ENCODE measurements around the gene PLXNA2.

Gene PLXNA2

DNA sequence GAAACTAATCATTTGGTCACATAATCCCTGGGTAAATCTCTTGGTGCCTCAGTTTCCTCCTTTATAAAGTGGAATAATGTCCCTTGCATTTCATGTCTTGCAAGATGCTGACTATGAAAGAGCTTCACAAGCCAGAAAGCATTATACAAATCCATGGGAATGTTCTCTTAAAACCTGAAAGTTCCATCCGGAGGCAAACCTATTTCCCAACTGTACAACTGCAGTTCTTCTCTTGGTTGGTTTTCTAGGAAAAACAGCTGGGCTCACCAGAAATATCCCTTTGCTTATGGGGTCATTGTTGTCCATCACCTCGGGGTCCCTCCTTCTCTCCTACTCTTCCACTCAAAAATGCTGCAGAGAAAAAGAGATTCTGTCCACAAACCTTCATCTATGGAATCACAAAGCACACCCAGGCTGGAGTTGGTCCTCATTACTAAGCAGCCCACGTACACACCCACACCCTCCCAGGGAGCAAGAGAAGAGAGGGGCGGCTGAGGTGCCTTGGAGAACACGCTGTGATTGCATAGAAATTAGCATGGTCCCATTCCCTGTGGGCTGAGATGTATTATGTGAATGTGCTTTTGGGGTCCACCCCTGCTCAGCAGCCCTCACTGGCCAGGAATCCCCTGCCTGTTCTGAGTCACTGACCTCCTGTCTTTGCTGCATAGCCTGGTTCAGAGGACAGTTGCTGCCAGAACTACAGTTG, 5.0 kb upstream of the PLXNA2 start:
- TF ChIP-seq, protein P1, sequence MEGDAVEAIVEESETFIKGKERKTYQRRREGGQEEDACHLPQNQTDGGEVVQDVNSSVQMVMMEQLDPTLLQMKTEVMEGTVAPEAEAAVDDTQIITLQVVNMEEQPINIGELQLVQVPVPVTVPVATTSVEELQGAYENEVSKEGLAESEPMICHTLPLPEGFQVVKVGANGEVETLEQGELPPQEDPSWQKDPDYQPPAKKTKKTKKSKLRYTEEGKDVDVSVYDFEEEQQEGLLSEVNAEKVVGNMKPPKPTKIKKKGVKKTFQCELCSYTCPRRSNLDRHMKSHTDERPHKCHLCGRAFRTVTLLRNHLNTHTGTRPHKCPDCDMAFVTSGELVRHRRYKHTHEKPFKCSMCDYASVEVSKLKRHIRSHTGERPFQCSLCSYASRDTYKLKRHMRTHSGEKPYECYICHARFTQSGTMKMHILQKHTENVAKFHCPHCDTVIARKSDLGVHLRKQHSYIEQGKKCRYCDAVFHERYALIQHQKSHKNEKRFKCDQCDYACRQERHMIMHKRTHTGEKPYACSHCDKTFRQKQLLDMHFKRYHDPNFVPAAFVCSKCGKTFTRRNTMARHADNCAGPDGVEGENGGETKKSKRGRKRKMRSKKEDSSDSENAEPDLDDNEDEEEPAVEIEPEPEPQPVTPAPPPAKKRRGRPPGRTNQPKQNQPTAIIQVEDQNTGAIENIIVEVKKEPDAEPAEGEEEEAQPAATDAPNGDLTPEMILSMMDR (IDR thresholded peaks at IDR 0.05; ENCODE audit: insufficient read depth, low read length, missing control alignments) = no peak
- POLR2A ChIA-PET = no interaction called here
- CTCF ChIA-PET = interaction anchor here (1.1 to 29.4 kb wide), 6 partner anchors 11 to 364 kb away, joined by 3 to 990 read pairs (median 22); no protein-coding TSS in a partner anchor
- no peak overlapping the region for H3K4me3 ChIP-seq (ENCODE audit: low read depth, low read length)
- DNase-seq (ENCODE audit: low read depth, low spot score) = no peak

DNA sequence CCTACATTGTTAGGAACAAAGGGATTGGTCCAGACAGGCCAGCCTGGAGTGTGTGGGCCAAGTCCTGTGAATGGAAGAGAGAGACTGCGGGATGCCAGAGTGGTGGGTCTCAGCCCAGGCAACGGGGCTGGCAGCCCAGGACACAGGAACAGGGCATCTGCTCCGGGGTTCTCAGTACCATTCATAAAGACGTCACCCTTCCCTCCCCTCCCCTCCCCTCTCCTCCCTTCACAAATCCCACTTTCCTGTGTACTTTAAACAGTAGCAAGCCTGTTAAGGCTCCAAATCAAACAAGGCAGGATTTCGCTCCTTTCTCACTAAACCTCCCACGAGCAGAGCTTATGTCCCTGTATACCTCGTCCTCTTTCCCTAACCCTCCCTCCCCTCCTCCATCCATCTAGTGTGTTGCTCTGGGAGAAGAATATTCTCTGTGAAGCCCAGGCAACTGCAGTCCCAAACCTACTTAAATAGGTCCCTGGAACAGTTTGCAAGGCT, 4.2 kb upstream of the PLXNA2 start:
- CTCF ChIA-PET = interaction anchor here (1.3 to 29.4 kb wide), 4 partner anchors 12 to 221 kb away, joined by 3 to 990 read pairs (median 254); no protein-coding TSS in a partner anchor
- TF ChIP-seq, protein P1 (IDR thresholded peaks at IDR 0.05; ENCODE audit: insufficient read depth, low read length, missing control alignments) = no peak
- DNase-seq (ENCODE audit: low read depth, low spot score) = no peak
- POLR2A ChIA-PET = no interaction called here
- H3K4me3 ChIP-seq (ENCODE audit: low read depth, low read length) = no peak overlapping the region

DNA sequence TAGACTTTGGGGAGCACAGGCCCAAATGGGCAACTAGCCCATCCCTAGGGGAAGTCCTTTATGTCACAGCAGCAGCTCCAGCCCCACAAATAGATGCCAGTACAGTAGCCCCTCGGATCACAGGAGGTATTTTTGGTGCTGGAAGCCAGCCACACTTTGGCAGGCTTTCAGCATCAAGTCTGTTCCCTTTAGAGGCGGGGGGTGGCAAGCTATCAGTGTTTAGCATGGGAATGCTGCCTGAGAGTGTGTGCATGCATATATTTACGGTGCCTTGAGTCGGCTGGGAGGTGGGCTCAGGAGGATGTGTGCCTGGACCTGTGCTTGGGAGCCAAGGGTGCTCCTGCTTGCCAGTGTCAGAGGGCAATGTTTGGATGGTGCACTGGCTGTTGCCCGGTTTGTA, 3.5 kb upstream of the PLXNA2 start:
- no peak overlapping the region for H3K4me3 ChIP-seq (ENCODE audit: low read depth, low read length)
- ChIA-PET CTCF (interaction anchor here (1.3 to 29.4 kb wide), 4 partner anchors 13 to 220 kb away, joined by 3 to 990 read pairs (median 254); no protein-coding TSS in a partner anchor), POLR2A (no interaction called here)
- TF ChIP-seq, protein P1 (IDR thresholded peaks at IDR 0.05; ENCODE audit: insufficient read depth, low read length, missing control alignments) = no peak
- DNase-seq (ENCODE audit: low read depth, low spot score) = no peak

DNA sequence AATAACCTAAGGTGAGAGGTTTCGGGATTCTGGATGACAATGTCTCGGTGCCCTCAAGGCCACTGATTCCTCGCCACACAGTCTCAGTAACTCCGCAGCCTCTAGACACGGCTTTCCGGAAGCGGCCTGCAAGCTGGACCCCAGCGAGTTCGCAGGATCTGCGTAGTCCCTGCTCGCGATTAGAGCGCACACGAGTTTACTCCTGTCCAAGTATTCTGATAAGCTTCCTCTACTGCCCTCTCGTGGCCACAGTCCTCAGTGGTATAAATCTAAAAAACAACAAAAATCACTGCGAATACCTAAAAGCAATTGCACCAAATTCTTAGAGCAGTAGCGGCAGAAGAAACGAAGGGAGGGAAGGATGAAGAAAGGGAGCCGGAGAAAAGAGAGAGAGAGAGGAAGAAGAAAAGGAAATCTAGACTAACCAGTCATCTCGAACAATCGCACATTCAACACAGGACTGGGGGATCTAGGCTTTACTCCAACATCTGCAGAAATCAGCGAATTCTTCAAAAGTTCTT, 1.1 kb upstream of the PLXNA2 start:
- POLR2A ChIA-PET = interaction anchor here (1.2 to 2.0 kb wide), 4 partner anchors 61 to 223 kb away, joined by 3 to 17 read pairs (median 5); no protein-coding TSS in a partner anchor
- H3K4me3 ChIP-seq (ENCODE audit: low read depth, low read length) = peak overlapping the region; percentile 44

DNA sequence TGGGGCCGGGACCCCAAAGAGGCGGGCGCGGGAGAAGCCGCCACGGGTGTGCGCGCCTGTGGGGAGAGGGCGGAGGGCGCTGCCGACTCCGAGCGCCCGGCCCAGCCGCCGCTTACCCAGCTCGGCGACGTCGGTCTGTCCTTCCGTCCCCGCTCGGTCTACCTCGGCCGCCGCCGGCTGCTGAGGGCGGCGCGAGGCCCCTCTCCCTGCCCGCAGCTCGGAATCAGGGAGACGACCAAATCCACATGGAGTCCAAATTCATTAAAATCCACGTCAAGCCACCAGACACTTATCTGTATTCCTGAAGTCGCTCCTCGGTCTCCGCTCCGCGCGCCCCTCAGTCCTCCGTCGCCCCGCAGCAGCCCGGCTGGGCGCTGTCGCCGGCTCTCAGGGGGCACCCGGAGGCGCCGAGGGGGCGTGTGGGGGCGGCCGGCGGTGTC, 637 bp downstream of the PLXNA2 start:
- H3K4me3 ChIP-seq (ENCODE audit: low read depth, low read length) = peak overlapping the region; percentile 72
- POLR2A ChIA-PET = interaction anchor here (0.7 to 2.0 kb wide), 4 partner anchors 60 to 221 kb away, joined by 3 to 17 read pairs (median 4); no protein-coding TSS in a partner anchor
- no peak for DNase-seq (ENCODE audit: low read depth, low spot score)
- TF ChIP-seq, protein P1 (IDR thresholded peaks at IDR 0.05; ENCODE audit: insufficient read depth, low read length, missing control alignments) = no peak
- CTCF ChIA-PET = interaction anchor here (0.9 to 29.4 kb wide), 22 partner anchors 11 to 375 kb away, joined by 3 to 990 read pairs (median 18); no protein-coding TSS in a partner anchor

More for the DNA sequence above, 1.1 kb upstream of the PLXNA2 start:
- TF ChIP-seq, protein P1 (IDR thresholded peaks at IDR 0.05; ENCODE audit: insufficient read depth, low read length, missing control alignments) = peak; percentile 60
- DNase-seq (ENCODE audit: low read depth, low spot score) = peak; percentile 59
- CTCF ChIA-PET = interaction anchor here (0.7 to 29.4 kb wide), 56 partner anchors 8 to 963 kb away, joined by 3 to 990 read pairs (median 6); no protein-coding TSS in a partner anchor
